ENCODE data around the gene CD19.

- TF ChIP-seq POLR2A (IDR thresholded peaks at IDR 0.05) (no peak), CTCF (IDR thresholded peaks at IDR 0.05) (no peak), POLR2AphosphoS5 (IDR thresholded peaks at IDR 0.05) (no peak), EP300 (IDR thresholded peaks at IDR 0.05) (no peak)
Observed at GRCh38 chr16:28930652-28931051, 1.1 kb upstream of the CD19 start.

Data from upper lobe of left lung (tissue), 4 donors.